ENCODE measurements around the gene GAB3.

GAB3 gene

DNA sequence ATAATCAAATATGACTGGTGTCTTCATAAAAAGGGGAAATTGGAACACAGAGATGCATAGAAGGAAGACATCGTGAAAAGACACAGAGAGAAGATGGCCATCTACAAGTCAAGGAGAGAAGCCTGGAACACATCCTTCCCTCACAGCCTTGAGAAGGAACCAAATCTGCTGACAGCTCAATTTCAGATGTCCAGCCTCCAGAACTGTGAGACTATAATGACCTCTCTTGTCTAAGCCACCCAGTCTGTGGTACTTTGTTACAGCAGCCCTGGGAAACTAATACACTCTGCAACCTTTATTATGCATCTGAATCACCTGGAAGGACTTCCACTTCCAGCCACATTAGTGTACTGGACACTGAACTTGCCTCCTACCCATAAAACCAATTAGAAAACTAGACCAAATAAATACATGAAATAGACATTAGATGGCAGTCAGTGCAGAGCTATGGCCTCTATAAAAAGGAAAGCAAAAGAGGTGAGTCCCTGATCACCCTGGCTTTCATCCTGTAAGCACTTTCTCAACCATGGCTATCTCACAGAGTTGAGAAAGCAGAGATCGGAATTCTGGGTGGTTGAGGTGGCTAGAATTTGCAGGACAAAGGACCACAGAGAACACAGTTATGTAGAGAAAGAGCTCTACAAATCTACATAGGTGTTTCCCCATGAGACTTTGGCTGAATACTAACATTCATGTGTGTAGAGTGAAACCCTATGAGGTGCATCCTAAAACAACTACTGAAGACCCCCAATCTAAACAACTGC, 25.7 kb downstream of the GAB3 start:
- TF ChIP-seq, protein P1, sequence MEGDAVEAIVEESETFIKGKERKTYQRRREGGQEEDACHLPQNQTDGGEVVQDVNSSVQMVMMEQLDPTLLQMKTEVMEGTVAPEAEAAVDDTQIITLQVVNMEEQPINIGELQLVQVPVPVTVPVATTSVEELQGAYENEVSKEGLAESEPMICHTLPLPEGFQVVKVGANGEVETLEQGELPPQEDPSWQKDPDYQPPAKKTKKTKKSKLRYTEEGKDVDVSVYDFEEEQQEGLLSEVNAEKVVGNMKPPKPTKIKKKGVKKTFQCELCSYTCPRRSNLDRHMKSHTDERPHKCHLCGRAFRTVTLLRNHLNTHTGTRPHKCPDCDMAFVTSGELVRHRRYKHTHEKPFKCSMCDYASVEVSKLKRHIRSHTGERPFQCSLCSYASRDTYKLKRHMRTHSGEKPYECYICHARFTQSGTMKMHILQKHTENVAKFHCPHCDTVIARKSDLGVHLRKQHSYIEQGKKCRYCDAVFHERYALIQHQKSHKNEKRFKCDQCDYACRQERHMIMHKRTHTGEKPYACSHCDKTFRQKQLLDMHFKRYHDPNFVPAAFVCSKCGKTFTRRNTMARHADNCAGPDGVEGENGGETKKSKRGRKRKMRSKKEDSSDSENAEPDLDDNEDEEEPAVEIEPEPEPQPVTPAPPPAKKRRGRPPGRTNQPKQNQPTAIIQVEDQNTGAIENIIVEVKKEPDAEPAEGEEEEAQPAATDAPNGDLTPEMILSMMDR (IDR thresholded peaks at IDR 0.05; ENCODE audit: low read length), result no peak
- no peak for TF ChIP-seq EZH2 (IDR thresholded peaks at IDR 0.05; ENCODE audit: borderline replicate concordance, low read length)
- Histone ChIP-seq H4K20me1 (ENCODE audit: insufficient read depth, low read length) (no peaks in the 10 kb centered on the region), H3K27ac (ENCODE audit: low read depth, low read length, poor library complexity, severe bottlenecking) (no peak overlapping the region), H3K4me1 (ENCODE audit: insufficient read depth, low read length, severe bottlenecking) (no peaks in the 10 kb centered on the region), H3K79me2 (ENCODE audit: insufficient read depth, low read length) (no peaks in the 10 kb centered on the region), H3K36me3 (ENCODE audit: insufficient read depth, low read length) (no peaks in the 10 kb centered on the region), H3K4me3 (ENCODE audit: low read depth, low read length, poor library complexity, severe bottlenecking) (no peak overlapping the region), H3K9me3 (ENCODE audit: low read length) (no peaks in the 10 kb centered on the region), H3K9me2 (ENCODE audit: low read depth, low read length) (no peaks in the 10 kb centered on the region), H3F3A (ENCODE audit: insufficient read depth, low read length) (no peaks in the 10 kb centered on the region), H3K9ac (ENCODE audit: low read length) (no peak overlapping the region), H3K4me2 (ENCODE audit: low read length) (no peak overlapping the region), H2AFZ (ENCODE audit: low read length) (no peak overlapping the region), H3K27me3 (ENCODE audit: insufficient read depth, low read length) (no peaks in the 10 kb centered on the region)

DNA sequence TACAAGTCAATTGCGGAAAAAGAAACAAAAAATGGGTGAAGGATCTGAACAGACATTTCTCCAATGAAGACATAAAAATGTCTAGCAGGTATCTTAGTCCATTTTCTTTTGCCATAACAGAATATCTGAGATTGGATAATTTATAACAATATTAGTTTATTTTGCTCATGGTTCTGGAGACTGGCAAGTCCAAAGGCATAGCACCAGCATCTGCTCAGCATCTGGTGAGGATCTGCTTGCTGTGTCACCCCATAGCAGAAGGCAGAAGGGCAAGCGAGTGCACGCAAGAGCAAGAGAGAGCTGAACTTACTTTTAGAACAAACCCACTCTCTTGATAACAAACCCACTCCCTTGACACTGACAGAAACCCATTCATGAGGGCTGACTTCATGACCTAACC, 29.7 kb downstream of the GAB3 start:
- Histone ChIP-seq H3K9ac (ENCODE audit: low read length) (no peak overlapping the region), H3K79me2 (ENCODE audit: insufficient read depth, low read length) (no peaks in the 10 kb centered on the region), H3K4me3 (ENCODE audit: low read depth, low read length, poor library complexity, severe bottlenecking) (no peak overlapping the region), H4K20me1 (ENCODE audit: insufficient read depth, low read length) (no peaks in the 10 kb centered on the region), H3K9me3 (ENCODE audit: low read length) (no peaks in the 10 kb centered on the region), H3K9me2 (ENCODE audit: low read depth, low read length) (no peaks in the 10 kb centered on the region), H3F3A (ENCODE audit: insufficient read depth, low read length) (no peaks in the 10 kb centered on the region), H2AFZ (ENCODE audit: low read length) (no peak overlapping the region), H3K4me1 (ENCODE audit: insufficient read depth, low read length, severe bottlenecking) (peaks cover 18% of the 10 kb centered on the region), H3K27me3 (ENCODE audit: insufficient read depth, low read length) (no peaks in the 10 kb centered on the region), H3K27ac (ENCODE audit: low read depth, low read length, poor library complexity, severe bottlenecking) (no peak overlapping the region), H3K36me3 (ENCODE audit: insufficient read depth, low read length) (no peaks in the 10 kb centered on the region), H3K4me2 (ENCODE audit: low read length) (no peak overlapping the region)
- TF ChIP-seq, protein P1 (IDR thresholded peaks at IDR 0.05; ENCODE audit: low read length), result no peak
- TF ChIP-seq EZH2 (IDR thresholded peaks at IDR 0.05; ENCODE audit: borderline replicate concordance, low read length), result no peak

- Histone ChIP-seq H3K9ac (ENCODE audit: low read length) (no peak overlapping the region), H4K20me1 (ENCODE audit: insufficient read depth, low read length) (no peaks in the 10 kb centered on the region), H3K9me2 (ENCODE audit: low read depth, low read length) (no peaks in the 10 kb centered on the region), H3F3A (ENCODE audit: insufficient read depth, low read length) (no peaks in the 10 kb centered on the region), H3K4me1 (ENCODE audit: insufficient read depth, low read length, severe bottlenecking) (peaks cover 18% of the 10 kb centered on the region), H3K4me3 (ENCODE audit: low read depth, low read length, poor library complexity, severe bottlenecking) (no peak overlapping the region), H3K27me3 (ENCODE audit: insufficient read depth, low read length) (no peaks in the 10 kb centered on the region), H3K27ac (ENCODE audit: low read depth, low read length, poor library complexity, severe bottlenecking) (no peak overlapping the region), H3K9me3 (ENCODE audit: low read length) (no peaks in the 10 kb centered on the region), H3K79me2 (ENCODE audit: insufficient read depth, low read length) (no peaks in the 10 kb centered on the region), H3K36me3 (ENCODE audit: insufficient read depth, low read length) (no peaks in the 10 kb centered on the region), H3K4me2 (ENCODE audit: low read length) (no peak overlapping the region), H2AFZ (ENCODE audit: low read length) (no peak overlapping the region)
- TF ChIP-seq, protein P1 (IDR thresholded peaks at IDR 0.05; ENCODE audit: low read length), result no peak
- TF ChIP-seq EZH2 (IDR thresholded peaks at IDR 0.05; ENCODE audit: borderline replicate concordance, low read length), result no peak
These were observed 30.8 kb downstream of the GAB3 start for GRCh38 chrX:154720067-154720466.
